ENCODE results near the gene DPP10.

DPP10 gene

DNA sequence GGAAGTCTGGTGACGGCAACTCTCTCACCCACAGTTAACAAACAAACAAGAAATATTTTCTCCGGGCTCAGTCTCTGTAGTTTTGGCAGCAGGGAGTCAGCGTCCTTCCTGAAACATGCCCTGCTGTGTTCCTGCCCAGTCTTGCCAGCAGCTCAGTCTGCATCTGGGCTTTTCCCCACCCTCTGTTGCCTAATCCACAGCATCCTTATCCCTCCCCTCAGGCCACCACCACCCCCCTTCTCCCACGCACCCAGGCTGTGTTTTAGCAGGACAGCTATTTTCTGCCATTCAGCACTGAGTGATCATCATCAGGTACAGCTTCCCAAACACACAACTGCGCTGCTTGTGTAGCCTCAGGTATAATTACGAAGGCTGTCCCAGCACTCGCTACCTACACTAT, 168.2 kb downstream of the DPP10 start:
- no peak for DNase-seq

DNA sequence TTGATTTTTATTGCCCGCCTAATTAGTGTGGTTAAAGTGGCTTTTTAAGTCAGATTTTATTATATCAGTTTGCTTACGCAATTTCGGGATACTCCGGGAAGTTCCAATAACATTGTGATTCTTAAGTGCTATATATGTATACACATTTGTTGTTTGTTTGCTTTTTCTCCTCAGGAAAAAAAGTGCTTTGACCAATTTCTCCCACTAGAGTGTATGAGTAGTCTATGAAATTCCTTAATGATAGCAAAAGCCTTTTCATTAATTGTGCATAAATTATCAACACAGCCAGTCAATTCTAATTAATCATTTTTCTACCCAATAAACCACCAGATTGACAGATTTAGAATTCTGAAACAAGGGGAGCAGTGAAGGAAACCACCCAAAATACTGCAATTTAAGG, 172.2 kb downstream of the DPP10 start:
- DNase-seq, result no peak

DNA sequence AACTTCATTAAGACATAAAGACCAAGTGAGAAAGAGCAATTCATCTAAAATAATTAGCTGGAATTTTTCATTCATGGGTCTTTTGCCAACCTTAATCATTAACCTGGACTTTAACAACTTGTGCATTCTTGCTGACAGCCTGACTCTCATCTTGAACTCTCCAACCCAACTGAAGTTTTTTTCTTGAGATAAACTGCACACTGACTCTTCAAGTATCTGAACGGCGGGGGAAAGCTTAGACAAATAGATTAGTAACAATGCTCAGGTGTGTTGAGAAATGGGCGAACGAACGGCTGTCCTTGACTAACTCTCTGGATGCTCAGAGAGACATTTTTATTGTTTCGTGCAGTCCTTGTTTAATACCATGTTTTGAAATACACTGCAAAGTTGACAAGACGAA, 186.0 kb downstream of the DPP10 start:
- no peak for DNase-seq

DNA sequence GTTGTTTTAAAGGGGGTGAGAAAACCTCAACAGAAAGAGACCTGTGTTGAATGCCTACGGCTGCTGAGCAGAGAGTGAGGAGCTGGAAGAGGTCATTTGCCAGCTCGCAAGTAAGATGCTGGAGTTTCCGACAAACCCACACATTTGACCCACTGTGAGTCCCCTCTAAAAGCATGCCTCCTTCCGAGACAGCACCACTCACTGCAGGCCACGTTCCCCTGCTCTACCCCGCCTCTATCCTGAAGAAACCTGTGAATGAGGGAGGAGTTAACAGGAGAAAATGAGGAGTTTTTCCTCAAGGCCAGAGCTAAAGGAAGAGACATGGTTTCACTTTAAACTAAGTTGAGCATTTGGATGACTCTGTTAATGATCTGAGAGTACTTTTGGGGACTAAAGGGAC, 188.7 kb downstream of the DPP10 start:
- DNase-seq, result no peak

DNA sequence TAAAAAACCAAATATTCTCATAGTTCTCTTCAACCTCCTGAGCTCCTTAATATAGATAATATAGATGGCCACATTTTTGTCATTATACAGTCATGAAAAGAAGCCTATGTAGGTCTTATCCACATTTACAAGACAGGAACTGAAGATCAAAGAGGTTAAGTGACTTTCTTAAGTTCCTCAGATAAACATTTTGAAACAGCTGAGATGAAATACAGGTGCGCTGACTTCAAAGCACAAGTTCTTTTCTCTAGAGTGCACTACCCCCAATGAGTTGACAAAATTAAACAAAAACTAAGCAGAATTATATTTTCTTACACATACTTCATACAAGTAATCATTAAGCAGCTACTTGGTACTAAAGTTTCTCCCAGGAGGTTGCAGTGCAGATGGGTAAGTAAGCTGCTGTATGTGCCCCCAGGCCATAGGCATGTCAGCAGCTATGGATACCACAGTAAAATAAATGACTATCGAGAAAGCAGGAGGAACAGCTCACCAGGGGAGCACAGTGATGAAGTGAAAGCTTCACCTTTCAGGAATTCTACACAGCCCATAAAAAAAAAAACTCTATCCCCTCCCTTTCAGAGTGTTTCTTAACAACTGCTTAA, 199.8 kb downstream of the DPP10 start:
- DNase-seq, result no peak

DNA sequence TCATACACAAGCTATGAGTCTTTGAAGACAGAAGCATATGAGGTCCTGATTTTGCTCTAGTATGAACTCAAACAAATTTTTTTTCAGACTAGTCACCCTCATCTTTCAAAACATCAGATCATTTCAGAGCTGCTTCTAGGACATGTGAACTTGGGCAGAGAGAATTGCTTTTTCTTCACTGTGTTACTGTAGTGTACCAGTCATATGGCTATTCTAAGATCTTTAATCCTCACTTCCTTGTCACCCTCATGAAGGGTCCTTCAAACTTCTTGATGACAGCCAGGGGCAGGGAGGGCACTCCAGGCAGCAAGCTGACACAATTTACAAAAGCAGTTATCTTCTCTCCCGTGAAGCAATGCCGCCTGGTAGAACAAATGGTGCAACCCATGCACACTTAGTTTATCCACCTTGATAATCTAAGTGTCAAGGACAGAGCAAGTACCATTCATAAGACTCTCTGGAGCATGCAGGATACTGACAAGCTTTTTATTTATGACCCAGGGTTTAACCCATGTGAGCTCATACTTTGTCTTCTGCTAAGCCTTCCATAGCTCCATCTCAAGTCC, 200.6 kb downstream of the DPP10 start:
- no peak for DNase-seq

DNA sequence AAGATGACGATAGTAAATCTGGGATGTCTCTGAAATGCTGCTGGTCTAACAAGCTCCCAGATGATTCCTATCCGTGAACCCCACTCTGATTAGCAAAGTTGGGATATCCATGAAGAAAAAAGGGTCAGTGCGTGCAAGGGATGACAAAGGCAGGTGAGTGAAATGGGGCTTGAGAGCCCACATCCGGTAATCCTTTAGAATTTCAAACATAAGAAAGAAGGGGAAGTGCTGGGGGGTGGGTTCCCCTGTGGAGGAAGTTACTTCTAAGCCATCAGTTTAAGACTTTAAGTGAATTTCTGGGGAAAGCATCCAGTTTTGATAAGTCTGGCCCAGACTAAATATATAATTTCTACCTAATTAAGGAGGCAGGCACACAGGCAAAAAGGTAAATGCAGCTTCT, 209.5 kb downstream of the DPP10 start:
- no peak for DNase-seq

DNA sequence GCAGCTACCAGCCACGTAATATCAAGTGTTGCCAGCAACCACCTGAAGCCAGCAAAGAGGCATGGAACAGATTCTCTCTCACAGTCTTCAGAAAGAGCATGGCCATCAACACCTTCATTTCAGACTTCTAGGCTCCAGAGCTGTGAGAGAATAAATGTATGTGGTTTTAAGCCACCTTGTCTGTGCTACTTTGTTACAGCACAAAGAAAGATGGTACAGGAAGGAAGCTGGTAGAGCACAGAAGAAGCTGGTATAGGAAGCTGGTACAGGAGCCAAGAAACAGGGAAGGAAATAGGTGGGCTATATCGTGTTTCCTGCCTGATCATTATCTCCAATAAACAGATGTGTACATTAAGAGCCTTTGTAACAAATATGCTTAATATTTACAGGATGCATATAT, 217.4 kb downstream of the DPP10 start:
- no peak for DNase-seq

DNA sequence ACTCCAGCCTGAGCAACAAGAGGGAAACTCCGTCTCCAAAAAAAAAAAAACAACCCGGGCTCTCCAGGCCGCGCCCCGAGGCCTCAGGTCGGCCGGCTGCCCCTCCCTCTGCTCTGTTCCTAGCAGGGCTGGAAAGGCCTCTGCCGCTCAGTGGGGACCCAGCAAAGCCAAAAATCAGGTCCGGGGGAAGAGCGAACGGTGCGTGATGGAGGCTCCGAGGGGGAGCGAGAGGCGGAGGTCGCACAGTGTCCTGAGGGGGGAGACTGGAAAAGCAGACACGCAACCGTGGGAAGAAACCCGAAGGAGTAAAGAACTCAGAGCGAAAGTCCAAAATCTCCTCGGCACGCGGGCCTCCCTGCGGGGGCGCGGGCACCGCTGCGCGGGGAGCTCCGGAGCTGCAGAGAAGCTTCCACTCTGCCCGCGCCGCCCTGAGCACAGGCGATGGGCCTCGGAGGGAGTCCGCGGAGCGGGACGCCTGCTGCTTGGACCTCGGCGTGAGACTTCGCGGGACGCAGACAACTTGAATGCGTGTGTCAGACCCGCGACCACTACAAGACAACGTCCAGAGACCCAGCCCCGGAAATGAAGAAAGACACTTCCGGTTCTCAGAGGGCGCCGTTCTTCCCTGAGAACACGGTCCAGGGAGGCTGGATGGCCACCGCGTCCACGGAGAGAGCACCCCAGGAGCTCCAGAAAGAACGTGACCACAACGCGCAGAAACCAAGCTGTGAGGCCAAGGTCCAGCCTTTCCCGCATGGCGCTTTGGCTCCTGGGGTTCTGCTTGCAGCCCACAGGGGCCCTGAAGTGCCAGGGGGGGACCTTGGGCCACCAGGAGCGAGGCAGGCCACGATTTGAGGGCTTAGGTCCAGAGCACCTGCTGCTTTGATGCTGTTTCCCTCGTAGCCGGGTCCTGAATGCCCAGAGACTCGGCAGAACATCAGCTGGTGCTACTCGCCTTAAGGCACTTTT, 219.8 kb downstream of the DPP10 start:
- DNase-seq, result no peak

DNA sequence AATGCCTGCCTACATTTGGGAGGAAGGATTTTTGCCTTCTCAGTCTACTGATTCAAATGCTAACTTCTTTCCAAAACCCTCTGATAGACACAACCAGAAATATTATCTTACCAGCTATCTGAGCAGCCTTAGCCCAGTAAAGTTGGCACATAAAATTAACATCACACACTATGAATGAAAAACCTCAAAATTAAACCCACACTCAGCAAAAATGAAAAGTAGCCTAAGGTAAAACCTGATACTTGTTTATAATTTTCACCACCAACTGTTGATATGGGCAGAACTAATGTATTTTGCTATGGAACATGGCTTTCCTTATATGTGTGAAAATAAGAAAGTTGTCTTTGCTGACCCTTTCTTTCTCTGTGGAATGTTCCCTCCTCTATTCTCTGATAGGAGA, 226.0 kb downstream of the DPP10 start:
- no peak for DNase-seq

DNA sequence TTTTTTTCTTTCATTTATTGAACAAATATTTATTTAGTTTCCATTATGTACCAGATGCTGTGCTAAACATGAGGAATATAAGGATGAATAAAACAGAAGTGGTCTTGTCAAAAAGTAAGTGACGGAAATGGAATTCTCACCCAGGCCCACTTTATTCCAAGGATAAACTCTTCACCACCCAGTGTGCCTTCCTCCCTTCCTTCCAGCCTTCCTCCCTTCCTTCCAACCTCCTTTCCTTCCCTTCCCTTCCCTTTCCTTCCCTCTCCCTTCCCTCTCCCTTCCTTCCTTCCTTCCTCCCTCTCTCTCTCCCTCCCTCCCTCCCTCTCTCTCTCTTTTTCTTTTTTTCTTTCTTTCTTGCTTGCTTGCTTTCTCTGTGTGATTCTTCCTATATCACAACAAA, 240.8 kb downstream of the DPP10 start:
- no peak for DNase-seq

DNA sequence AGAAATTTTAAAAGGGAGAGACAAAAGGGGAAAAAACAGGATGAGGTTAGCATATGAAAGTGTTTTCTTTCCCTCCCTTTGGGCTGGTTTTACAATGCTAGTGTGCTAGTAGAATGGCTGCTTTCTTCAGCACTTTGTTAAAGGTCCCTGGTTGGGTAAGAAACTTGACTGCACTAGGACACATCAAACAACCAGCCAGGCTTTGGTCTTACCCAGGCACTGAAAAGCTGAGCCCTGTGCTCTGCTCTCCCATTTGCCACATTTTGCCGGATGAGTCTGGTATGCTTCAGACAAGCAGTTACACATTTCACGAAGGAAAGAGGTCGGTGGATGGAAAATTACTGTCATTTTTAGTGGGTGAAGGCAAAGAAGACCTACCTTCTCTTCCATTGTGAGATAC, 242.0 kb downstream of the DPP10 start:
- no peak for DNase-seq

DNA sequence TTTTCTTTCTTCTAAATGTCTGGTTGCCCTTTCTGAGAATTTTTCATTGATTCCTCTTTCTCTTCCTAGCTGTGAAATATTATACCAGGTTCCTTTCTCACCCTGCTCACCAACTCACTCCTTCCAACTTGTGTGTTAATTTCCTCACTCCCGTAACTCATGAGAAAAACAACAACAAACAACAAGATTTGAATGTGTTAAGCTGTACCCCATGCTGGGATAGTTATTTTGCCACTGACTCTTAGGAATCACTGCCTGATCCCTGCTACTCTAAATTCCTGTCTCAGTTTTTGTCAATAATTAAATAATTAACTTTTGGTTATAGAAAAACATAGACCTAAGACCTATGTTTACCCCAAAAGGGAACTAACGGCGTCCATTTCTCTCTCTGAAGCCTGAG, 242.7 kb downstream of the DPP10 start:
- DNase-seq, result no peak

DNA sequence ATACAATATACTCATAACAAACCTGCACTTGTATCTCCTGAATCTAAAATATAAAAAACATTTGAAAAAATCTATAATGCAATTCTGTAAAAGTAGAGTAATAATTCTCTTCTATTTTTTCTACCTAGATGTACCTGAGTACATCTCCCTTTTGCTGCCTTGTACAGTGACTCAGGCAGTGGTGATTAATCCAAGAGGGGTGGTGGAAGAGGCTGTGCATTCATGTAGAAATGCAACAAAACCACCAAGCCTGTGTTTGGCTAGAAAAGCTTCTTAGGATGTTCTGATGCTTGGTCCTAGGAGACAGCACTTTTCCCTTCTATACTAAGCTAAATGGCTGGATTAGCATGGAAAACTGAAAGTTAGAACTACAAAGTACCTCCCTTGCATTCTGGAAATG, 245.8 kb downstream of the DPP10 start:
- DNase-seq, result no peak

DNA sequence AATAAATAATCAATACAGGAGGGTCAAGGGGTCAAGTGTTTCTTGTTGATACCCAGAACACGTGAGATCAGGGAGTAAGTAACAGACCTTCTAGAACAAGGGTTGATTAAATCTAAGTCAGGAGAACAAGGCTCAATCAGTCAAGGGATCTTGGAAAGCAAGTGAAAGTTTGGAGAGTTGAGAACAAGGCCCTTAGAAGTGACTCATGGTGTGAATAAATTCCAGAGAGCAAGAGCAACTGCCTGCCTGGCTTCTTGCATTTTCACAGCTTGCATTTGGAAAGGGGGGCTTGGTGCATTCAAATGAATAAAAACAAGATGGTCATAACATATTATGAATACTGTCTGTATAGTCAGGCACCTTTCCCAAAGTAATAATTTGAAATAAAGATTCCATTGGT, 256.1 kb downstream of the DPP10 start:
- no peak for DNase-seq

DNA sequence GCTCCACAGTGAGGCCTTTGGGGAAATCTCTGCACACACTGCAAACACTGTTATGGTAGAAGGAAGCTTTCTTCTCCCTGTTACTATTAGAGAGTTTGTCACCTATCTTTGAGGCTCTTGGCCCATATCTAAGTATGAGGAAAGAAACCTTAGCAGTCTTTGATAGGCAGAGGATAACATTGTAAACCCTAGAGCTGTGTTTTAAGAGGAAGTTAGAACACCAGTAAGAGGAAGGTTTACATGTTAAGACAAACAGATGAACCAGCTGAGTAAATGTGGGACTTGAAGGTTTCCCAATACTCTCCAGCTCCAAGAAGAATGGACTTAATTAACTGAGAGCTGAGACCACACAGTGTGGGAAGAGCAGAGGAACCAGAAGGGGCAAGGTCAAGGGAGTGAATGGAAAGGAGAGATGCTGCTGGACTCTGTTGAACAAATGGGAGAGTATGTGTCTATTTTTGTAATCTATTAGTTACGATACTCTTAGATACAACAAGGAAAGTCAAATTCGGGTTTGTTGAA, 257.0 kb downstream of the DPP10 start:
- DNase-seq, result no peak

DNA sequence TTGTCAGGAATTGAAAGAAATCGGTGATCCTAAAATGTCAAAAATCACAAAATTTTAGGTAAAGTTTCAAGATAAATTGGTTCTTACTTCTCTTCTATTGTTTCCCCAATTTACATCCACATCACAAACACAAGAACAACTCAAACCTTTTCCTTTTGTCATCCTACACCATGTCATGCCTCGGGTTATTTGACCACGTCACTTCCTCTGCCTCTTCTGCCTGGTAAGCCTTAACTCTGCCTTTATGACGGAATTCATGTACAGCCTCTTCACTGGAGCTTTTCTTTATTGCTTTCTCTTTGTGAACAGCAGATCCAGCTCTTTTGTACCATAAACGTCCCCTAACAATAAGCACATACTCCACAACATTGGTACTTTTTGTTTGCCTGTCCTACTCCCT, 258.0 kb downstream of the DPP10 start:
- no peak for DNase-seq

DNA sequence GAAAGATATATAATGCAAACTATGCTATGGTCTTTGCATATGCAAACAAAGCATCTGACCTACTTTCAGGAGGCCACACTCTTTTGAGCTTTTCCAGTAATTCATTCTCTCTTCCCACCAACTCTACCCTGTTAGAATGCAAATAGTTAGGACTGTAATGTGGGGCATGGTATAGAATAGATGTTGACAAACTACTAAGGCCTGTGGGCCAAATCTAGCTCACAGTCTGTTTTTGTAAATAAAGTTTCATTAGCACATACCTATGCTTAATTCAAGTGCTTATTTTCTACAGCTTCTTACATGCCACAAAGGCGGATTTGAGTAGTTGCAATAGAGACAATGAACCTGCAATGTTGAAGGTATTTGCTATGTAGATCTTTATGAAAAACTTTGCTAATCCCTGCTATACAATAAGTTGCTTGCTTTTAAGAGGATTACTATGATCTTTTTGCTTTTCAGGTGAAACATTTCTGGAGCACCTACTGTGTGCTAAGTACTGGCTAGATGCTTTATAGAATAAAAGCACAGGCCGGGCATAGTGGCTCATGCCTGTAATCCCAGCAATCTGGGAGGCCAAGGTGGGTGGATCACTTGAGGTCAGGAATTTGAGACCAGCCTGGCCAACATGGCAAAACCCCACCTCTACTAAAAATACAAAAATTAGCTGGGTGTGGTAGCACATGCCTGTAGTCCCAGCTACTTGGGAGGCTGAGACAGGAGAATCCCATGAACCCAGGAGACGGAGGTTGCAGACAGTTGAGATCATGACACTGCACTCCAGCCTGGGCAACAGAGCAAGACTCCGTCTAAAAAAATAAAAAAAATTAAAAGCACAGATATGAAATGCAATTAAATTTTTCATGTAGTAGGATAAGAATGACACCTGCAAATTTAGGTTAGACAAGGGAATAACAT, 267.8 kb downstream of the DPP10 start:
- DNase-seq, result no peak

DNA sequence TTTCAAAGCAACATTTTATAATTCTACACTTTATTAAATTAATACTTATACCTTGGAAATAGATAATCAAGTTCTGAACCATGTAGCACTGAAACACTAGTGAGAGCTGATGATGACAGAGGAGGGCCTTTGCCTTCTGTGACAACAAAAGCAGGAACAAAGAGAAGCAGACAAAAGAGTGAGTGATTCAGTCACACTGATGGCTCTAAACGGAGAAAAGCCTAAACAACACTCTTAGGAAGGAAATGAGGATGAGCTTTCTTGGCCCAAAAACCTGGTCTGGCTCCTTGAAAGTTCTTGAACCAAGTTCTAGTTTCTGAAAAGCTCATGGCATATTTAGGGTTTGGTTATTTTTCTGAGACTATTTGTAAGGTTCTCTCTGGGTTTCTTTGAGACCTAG, 271.9 kb downstream of the DPP10 start:
- no peak for DNase-seq

DNA sequence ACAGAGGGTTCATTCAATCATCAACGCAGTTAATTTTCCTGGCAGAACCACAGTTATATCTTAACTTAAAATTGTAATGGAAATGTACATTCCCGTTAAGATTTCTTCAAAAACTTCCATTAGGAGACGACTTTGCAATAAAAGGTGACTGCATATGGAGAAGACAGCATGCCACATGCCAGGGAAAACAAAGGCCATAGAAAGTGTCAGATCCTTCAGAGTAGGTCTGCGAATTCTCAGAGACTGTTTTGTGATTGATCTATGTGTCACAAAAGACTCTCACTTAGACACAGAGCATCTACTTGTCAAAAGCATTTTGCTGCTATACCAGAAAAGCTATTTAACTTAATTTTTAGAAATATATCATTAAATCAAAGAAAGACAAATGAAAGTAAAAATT, 274.6 kb downstream of the DPP10 start:
- no peak for DNase-seq

DNA sequence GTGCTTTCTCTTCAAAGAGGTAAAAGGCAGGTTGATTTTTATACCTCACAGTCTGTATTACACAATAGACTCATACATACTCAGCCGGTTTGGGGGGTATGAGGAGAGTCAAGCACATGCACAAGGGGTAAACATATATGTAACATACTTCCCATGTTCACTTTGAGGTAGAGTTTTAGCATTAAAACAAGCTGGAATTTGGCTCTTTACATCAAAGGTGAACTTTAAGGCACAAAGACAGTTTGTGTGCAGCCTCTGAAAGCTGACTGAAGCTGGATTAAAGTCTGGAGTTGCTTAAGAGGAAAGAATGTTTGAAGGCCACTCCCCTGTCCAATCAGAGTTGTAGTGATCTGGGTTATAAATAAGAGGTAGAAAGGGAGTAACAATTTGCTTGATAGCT, 282.0 kb downstream of the DPP10 start:
- DNase-seq, result no peak

DNA sequence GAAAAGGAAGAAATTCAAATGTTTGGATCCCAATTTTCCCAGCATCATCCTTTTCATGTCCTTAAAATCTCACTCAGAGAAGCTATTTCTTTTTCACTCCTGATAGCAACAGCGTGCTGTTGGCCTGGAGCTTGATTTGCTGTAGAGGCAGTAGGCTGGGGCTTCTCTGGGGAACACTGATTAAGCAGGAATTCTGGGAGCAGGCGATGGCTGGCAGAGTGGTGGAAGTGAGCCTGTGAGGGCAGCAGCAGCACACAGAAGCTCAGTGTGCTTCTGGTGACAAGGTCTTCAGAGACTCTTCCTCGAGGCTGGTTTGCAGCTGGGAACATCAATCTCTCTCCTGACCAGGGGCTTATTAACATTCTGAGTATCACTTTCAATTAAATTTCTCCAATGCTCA, 284.6 kb downstream of the DPP10 start:
- DNase-seq, result no peak

DNA sequence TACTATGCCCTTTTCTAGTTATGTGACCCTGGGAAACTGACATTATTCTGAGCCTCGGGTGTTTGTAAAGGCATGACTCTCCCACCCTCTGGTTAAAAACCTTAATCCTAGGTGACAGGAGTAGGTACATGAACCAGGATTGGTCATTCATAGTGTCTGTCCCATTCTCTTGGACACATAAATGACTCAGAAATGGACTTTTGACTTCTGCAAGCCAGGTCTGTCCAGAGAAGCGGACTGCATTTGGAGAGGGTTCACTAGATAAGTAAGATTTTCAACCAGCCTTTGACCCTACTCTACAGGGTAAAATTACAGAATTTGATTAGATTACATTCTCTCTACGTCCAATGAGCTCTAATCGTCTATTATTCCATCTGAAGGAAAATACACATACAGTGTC, 285.9 kb downstream of the DPP10 start:
- no peak for DNase-seq

All from CD4-positive, alpha-beta T cell treated with Interferon gamma for 1 hour (primary cell).